ENCODE measurements around the gene CTXN3. TPM values are rescaled to one million over a fixed set of nuclear protein-coding genes. Genes with fewer than 3 reads are reported as not detected.

The CTXN3 gene
- polyA plus RNA-seq, 1 donor (not counting 4 experiments of a cell fraction or from before 2014, with no cell fraction given) = 0.22 TPM

- H2AFZ ChIP-seq (ENCODE audit: control insufficient read depth, low read length) = no peak overlapping the region
- H3K4me3 ChIP-seq (ENCODE audit: control insufficient read depth in 2 of 3, extremely low read depth in 1 of 3, insufficient read depth in 2 of 3, low read depth in 1 of 3, low read length in 3 of 3) = no peak overlapping the region
- H3K27ac ChIP-seq (ENCODE audit: control insufficient read depth, insufficient read depth, low read length) = no peak overlapping the region
- H3K4me1 ChIP-seq (ENCODE audit: control insufficient read depth, extremely low read depth, insufficient read depth, low read length) = no peaks in the 10 kb centered on the region
- no peaks in the 10 kb centered on the region for H3K9me3 ChIP-seq (ENCODE audit: control insufficient read depth, low read depth, low read length)
- dilution Hi-C loops (cut with MboI; ENCODE audit: extremely low pct_ligation_motif_present, low sequenced_read_pairs) = no loop called here
- H3K27me3 ChIP-seq (ENCODE audit: control insufficient read depth, extremely low read depth, insufficient read depth, low read length) = no peaks in the 10 kb centered on the region
- no peak overlapping the region for H3K4me2 ChIP-seq (ENCODE audit: control insufficient read depth, extremely low read depth, insufficient read depth, low read depth, low read length)
- H3K36me3 ChIP-seq (ENCODE audit: control insufficient read depth in 2 of 2, extremely low read depth in 1 of 2, insufficient read depth in 2 of 2, low read length in 2 of 2) = no peaks in the 10 kb centered on the region
- no peaks in the 10 kb centered on the region for H3K9me1 ChIP-seq (ENCODE audit: control insufficient read depth, extremely low read depth, insufficient read depth, low read length)
- TF ChIP-seq EZH2 (IDR thresholded peaks at IDR 0.05; ENCODE audit: low read length) (no peak), CTCF (optimal IDR thresholded peaks at IDR 0.05 in 1 of 3, IDR thresholded peaks at IDR 0.05 in 1 of 3, conservative IDR thresholded peaks at IDR 0.05 in 1 of 3; ENCODE audit: extremely low read depth in 1 of 3, insufficient read depth in 2 of 3, low read length in 3 of 3) (no peak)
- no peak overlapping the region for H3K9ac ChIP-seq (ENCODE audit: control insufficient read depth, extremely low read depth, insufficient read depth, low read length)
- FAIRE-seq (no peak), DNase-seq (ENCODE audit: low read depth, low spot score) (no peak)
- no peaks in the 10 kb centered on the region for H4K20me1 ChIP-seq (ENCODE audit: control insufficient read depth, extremely low read depth, insufficient read depth, low read length)
- H3K79me2 ChIP-seq (ENCODE audit: control insufficient read depth, insufficient read depth, low read length) = no peaks in the 10 kb centered on the region
These were observed 19.0 kb downstream of the CTXN3 start for GRCh38 chr5:127667926-127668325.

GRCh38 chr5:127671218-127671617, 22.3 kb downstream of the CTXN3 start:
- no peaks in the 10 kb centered on the region for H4K20me1 ChIP-seq (ENCODE audit: control insufficient read depth, extremely low read depth, insufficient read depth, low read length)
- no peaks in the 10 kb centered on the region for H3K9me3 ChIP-seq (ENCODE audit: control insufficient read depth, low read depth, low read length)
- no peaks in the 10 kb centered on the region for H3K79me2 ChIP-seq (ENCODE audit: control insufficient read depth, insufficient read depth, low read length)
- no peaks in the 10 kb centered on the region for H3K4me1 ChIP-seq (ENCODE audit: control insufficient read depth, extremely low read depth, insufficient read depth, low read length)
- dilution Hi-C loops (cut with MboI; ENCODE audit: extremely low pct_ligation_motif_present, low sequenced_read_pairs) = no loop called here
- no peaks in the 10 kb centered on the region for H3K36me3 ChIP-seq (ENCODE audit: control insufficient read depth in 2 of 2, extremely low read depth in 1 of 2, insufficient read depth in 2 of 2, low read length in 2 of 2)
- no peak overlapping the region for H3K4me3 ChIP-seq (ENCODE audit: control insufficient read depth in 2 of 3, extremely low read depth in 1 of 3, insufficient read depth in 2 of 3, low read depth in 1 of 3, low read length in 3 of 3)
- FAIRE-seq (no peak), DNase-seq (ENCODE audit: low read depth, low spot score) (no peak)
- H2AFZ ChIP-seq (ENCODE audit: control insufficient read depth, low read length) = no peak overlapping the region
- H3K9me1 ChIP-seq (ENCODE audit: control insufficient read depth, extremely low read depth, insufficient read depth, low read length) = no peaks in the 10 kb centered on the region
- no peak overlapping the region for H3K27ac ChIP-seq (ENCODE audit: control insufficient read depth, insufficient read depth, low read length)
- H3K27me3 ChIP-seq (ENCODE audit: control insufficient read depth, extremely low read depth, insufficient read depth, low read length) = no peaks in the 10 kb centered on the region
- TF ChIP-seq CTCF (optimal IDR thresholded peaks at IDR 0.05 in 1 of 3, IDR thresholded peaks at IDR 0.05 in 1 of 3, conservative IDR thresholded peaks at IDR 0.05 in 1 of 3; ENCODE audit: extremely low read depth in 1 of 3, insufficient read depth in 2 of 3, low read length in 3 of 3) (no peak), EZH2 (IDR thresholded peaks at IDR 0.05; ENCODE audit: low read length) (no peak)
- H3K4me2 ChIP-seq (ENCODE audit: control insufficient read depth, extremely low read depth, insufficient read depth, low read depth, low read length) = no peak overlapping the region
- H3K9ac ChIP-seq (ENCODE audit: control insufficient read depth, extremely low read depth, insufficient read depth, low read length) = no peak overlapping the region
